Right cardiac atrium (tissue), 5 donors: ENCODE measurements around the gene CCDC121. TPM values are rescaled to one million over a fixed set of nuclear protein-coding genes. Genes with fewer than 3 reads are reported as not detected.

Source experiments
- ATAC-seq, 2 donors: fragments of 200-7000 bp; cut with Tn5 transposase; one replicate each; pipeline versions ENCODE4 v1.8.0 to v1.9.1; 2020; ENCODE audit warnings: moderate library complexity in 2 of 2, mild to moderate bottlenecking in 1 of 2
- DNase-seq, 3 donors: peaks; one replicate each; pipeline ENCODE4 v3.0.0-alpha.2; 2020
- H3K27ac ChIP-seq: one replicate; pipeline ENCODE4 v1.5.1; 2013; ENCODE audit warnings: mild to moderate bottlenecking, low read length, control low read depth, moderate library complexity
- H3K27me3 ChIP-seq: one replicate; pipeline ENCODE4 v1.6.1; 2013; ENCODE audit not compliant: control insufficient read depth, insufficient read depth
- H3K4me1 ChIP-seq: one replicate; pipeline ENCODE4 v1.6.1; 2013; ENCODE audit warnings: low read length; ENCODE audit not compliant: control insufficient read depth, insufficient read depth
- H3K4me3 ChIP-seq: one replicate; pipeline ENCODE4 v1.5.1; 2013; ENCODE audit warnings: low read length, control low read depth
- H3K9me3 ChIP-seq: one replicate; pipeline ENCODE4 v1.6.1; 2013; ENCODE audit warnings: low read length; ENCODE audit not compliant: control insufficient read depth
- WGBS: extraction: QIAGEN DNeasy Blood & Tissue Kit; methylation state at CpG from one replicate; pipeline ENCODE4 v1.1.7; 2013; 5-methylcytosine and 5-hydroxymethylcytosine counted together
- intact Hi-C, 4 donors: fragments of 100-400 bp; cut with DNase I; formaldehyde crosslinking; loops; one replicate each; pipeline versions ENCODE4 v1.11.0 to v1.14.0; 2022 to 2023
- polyA plus RNA-seq: library from polyadenylated mRNA; stranded (reverse); fragments of 200-250 nt; gene quantifications from one replicate; pipeline ENCODE4 v1.2.3, GENCODE V29; 2013
- total RNA-seq, 4 donors: library from RNA; stranded (reverse); fragmentation: NEBNext Ultra II Directional; extraction: Animal tissue kit (Norgen Biotek cat#: 25700); gene quantifications; one replicate each; pipeline ENCODE4 v1.2.1, GENCODE V29; 2021
- donor health status: healthy with polysubstance abuse.
- donor health status: DM: no; HTN: yes; CAD: no.
- donor health status: DM: no; HTN: no; CAD: no.
- donor health status: DM: no; HTN: yes; CAD: no; lungs with severe emphysema.
- donor health status: DM: yes; HTN: yes; CAD: no.

CCDC121 gene
- total and polyA plus RNA-seq, 5 donors: 3.1 to 8.1 (median 5.4) TPM

DNA sequence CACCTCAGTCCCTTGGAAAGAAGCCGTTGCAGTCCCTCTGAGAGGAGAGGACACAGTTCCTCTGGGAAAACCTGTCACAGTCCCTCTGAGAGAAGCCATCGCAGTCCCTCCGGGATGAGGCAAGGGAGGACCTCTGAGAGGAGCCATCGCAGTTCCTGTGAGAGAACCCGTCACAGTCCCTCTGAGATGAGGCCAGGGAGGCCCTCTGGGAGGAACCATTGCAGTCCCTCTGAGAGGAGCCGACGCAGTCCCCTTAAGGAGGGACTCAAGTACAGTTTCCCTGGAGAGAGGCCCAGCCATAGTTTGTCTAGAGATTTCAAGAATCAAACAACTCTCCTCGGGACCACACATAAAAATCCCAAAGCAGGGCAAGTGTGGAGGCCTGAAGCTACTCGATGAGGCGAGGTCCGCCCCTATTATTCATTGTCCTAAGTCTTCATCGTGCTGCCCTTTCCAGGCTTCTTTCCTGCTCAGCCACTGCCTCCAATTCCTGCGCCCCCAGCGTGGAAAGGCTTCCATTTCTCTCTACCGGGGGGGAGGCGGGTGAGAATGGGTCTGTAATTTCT lies 46.6 kb downstream of the CCDC121 start:
- DNase-seq (peak in 1 of 3 donors; percentile 40), ATAC-seq (peak; percentile 6 to 12)
- Histone ChIP-seq H3K4me3 (peak overlapping the region; percentile 83), H3K4me1 (peaks cover 2% of the 10 kb centered on the region), H3K27me3 (no peaks in the 10 kb centered on the region), H3K27ac (peak overlapping the region; percentile 58), H3K9me3 (no peaks in the 10 kb centered on the region)
- intact Hi-C loops: no loop called here
- WGBS: 88% methylated on average over 16 of the region's 16 CpGs

DNA sequence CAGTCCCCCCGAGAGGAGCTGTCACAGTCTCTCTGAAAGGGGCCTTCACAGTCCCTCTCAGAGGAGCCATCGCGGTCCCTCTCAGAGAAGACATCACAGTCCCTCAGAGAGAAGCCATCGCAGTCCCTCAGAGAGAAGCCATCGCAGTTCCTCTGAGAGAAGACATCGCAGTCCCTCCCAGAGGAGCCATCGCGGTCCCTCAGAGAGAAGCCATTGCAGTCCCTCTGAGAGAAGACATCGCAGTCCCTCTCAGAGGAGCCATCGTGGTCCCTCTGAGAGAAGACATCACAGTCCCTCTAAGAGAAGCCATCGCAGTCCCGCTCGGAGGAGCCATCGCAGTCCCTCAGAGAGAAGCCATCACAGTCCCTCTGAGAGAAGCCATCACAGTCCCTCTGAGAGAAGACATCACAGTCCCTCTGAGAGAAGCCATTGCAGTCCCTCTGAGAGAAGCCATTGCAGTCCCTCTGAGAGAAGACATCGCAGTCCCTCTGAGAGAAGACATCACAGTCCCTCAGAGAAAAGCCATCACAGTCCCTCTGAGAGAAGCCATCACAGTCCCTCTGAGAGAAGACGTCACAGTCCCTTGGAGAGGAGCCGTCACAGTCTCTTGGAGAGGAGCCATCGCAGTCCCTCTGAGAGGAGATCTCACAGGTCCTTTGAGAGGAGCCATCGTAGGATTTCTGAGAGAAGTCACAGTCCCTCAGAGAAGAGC lies 47.2 kb downstream of the CCDC121 start:
- intact Hi-C loops: no loop called here
- Histone ChIP-seq H3K27ac (no peak overlapping the region), H3K4me3 (no peak overlapping the region), H3K9me3 (no peaks in the 10 kb centered on the region), H3K27me3 (no peaks in the 10 kb centered on the region), H3K4me1 (peaks cover 2% of the 10 kb centered on the region)
- ATAC-seq: no peak
- WGBS: 95% methylated on average over 19 of the region's 19 CpGs
- DNase-seq: no peak

Other genes starting within 250 kb of the CCDC121 start
- 10 to 100 TPM in 1 of 4 donors, 1 to 10 TPM in 3; 8.1 to 13.1 (median 8.5) TPM for gene ZNF513, start 248.3 kb downstream of the CCDC121 start, total RNA-seq
- gene ZNF513, start 248.3 kb downstream of the CCDC121 start, polyA plus RNA-seq: 9.6 TPM
- 10 to 100 TPM; 31.5 to 40.4 (median 37.3) TPM for gene PPM1G, start 219.4 kb downstream of the CCDC121 start, total RNA-seq
- gene PPM1G, start 219.4 kb downstream of the CCDC121 start, polyA plus RNA-seq: 35.0 TPM
- 10 to 100 TPM; 46.6 to 61.3 (median 51.8) TPM for gene NRBP1, start 200.4 kb downstream of the CCDC121 start, total RNA-seq
- gene NRBP1, start 200.4 kb downstream of the CCDC121 start, polyA plus RNA-seq: 37.7 TPM
- 1 to 10 TPM in 1 of 4 donors, under 1 TPM in 2, not detected in 1; 0.59 to 1.3 (median 0.82) TPM for gene KRTCAP3, start 186.6 kb downstream of the CCDC121 start, total RNA-seq
- 0.38 TPM for gene KRTCAP3, start 186.6 kb downstream of the CCDC121 start, polyA plus RNA-seq
- 10 to 100 TPM; 17.0 to 29.5 (median 26.7) TPM for gene IFT172, start 139.3 kb downstream of the CCDC121 start, total RNA-seq
- 25.4 TPM for gene IFT172, start 139.3 kb downstream of the CCDC121 start, polyA plus RNA-seq
- 10 to 100 TPM in 2 of 4 donors, 1 to 10 TPM in 2; 5.4 to 22.5 (median 8.5) TPM for gene FNDC4, start 133.8 kb downstream of the CCDC121 start, total RNA-seq
- gene FNDC4, start 133.8 kb downstream of the CCDC121 start, polyA plus RNA-seq: 10.7 TPM
- 1 to 10 TPM in 1 of 4 donors, under 1 TPM in 3; 0.44 to 1.0 (median 0.57) TPM for gene GCKR, start 132.2 kb downstream of the CCDC121 start, total RNA-seq
- gene GCKR, start 132.2 kb downstream of the CCDC121 start, polyA plus RNA-seq: 0.50 TPM
- gene ZNF512, start 46.0 kb downstream of the CCDC121 start, total RNA-seq: 10 to 100 TPM; 24.0 to 26.5 (median 24.8) TPM
- 11.9 TPM for gene ZNF512, start 46.0 kb downstream of the CCDC121 start, polyA plus RNA-seq
- gene GPN1, start within 50 bp of the CCDC121 start, total RNA-seq: 10 to 100 TPM; 15.9 to 21.8 (median 17.8) TPM
- gene GPN1, start within 50 bp of the CCDC121 start, polyA plus RNA-seq: 15.5 TPM
- 10 to 100 TPM; 27.3 to 30.9 (median 29.0) TPM for gene SUPT7L, start 34.6 kb upstream of the CCDC121 start, total RNA-seq
- 26.8 TPM for gene SUPT7L, start 34.6 kb upstream of the CCDC121 start, polyA plus RNA-seq
- 10 to 100 TPM; 19.4 to 21.8 (median 21.2) TPM for gene SLC4A1AP, start 34.9 kb upstream of the CCDC121 start, total RNA-seq
- 19.9 TPM for gene SLC4A1AP, start 34.9 kb upstream of the CCDC121 start, polyA plus RNA-seq
- 100 to 1,000 TPM; 242 to 308 (median 274) TPM for gene MRPL33, start 142.7 kb upstream of the CCDC121 start, total RNA-seq
- 596 TPM for gene MRPL33, start 142.7 kb upstream of the CCDC121 start, polyA plus RNA-seq